IPS-15b (cell line): Measurements from ENCODE around the gene MRAP.

Source experiments
- H3K27me3 ChIP-seq: one replicate; pipeline ENCODE4 v1.6.1; 2013; ENCODE audit warnings: low read length; ENCODE audit not compliant: control insufficient read depth, insufficient read depth
- H3K36me3 ChIP-seq: one replicate; pipeline ENCODE4 v1.6.1; 2013; ENCODE audit warnings: low read length; ENCODE audit not compliant: control insufficient read depth, insufficient read depth
- H3K4me1 ChIP-seq: one replicate; pipeline ENCODE4 v1.6.1; 2013; ENCODE audit warnings: mild to moderate bottlenecking, low read length; ENCODE audit not compliant: control insufficient read depth, insufficient read depth
- H3K4me3 ChIP-seq: one replicate; pipeline ENCODE4 v1.5.1; 2013; ENCODE audit warnings: low read depth, low read length
- H3K9ac ChIP-seq: one replicate; pipeline ENCODE4 v1.6.1; 2013; ENCODE audit warnings: low read depth, mild to moderate bottlenecking, low read length
- H3K9me3 ChIP-seq: one replicate; pipeline ENCODE4 v1.6.1; 2013; ENCODE audit warnings: mild to moderate bottlenecking, low read length; ENCODE audit not compliant: control insufficient read depth, insufficient read depth

The MRAP gene

DNA sequence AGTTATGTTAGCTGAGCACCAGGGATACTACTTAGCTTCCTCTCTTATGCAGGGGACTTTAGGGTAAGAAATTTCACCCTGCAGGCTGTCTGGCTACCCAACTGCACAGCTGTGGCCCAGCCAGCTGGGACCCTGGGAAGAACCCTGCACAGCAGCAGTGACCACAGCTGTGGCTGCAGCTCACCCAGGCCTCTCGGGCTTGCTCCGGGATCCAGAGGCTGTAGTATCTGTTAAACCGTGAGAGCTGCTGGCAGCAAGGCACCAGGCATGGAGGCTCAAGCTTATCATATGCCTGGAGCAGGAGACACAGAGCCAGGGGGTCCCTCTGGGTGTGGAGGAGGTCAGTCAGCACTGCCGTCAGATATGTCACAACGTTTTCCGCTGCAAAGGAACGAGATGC is 53.9 kb downstream of the MRAP start:
- H3K9me3 ChIP-seq = no peaks in the 10 kb centered on the region
- H3K36me3 ChIP-seq = peaks cover 88% of the 10 kb centered on the region
- H3K27me3 ChIP-seq = no peaks in the 10 kb centered on the region
- H3K4me1 ChIP-seq = no peaks in the 10 kb centered on the region
- no peak overlapping the region for H3K9ac ChIP-seq
- no peak overlapping the region for H3K4me3 ChIP-seq

DNA sequence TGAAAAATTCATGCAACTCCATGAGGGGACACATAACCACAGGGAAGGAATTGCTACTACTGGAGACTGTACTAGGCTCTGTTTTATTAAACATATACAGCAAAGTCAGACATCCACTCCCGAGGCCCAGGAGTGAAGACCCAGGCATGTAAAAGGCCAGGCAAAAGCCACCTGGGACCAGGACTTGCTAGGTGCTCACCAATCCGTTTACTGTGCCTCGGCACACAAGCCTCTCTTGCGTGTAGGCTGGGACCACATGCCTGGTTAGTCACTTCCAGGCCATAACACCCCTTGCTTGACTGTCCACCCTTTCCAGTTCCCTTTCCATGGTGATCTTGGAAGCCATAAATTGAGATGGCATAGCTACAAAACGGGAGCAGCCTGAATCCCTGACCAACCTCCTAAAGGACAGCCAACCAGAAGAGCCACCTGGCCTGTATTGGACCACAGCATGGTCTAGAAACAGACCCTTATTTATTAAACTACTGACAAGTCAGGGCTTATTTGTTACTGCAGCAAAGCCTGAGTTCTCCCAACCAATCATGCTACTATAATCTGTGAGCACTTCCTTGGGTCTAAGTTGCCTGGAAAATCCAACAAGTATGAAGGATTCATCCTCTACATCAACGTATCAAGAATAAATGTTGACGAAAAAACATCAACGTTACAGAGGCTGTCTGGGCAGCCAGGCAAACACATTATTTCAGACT is 54.5 kb downstream of the MRAP start:
- H3K4me3 ChIP-seq = no peak overlapping the region
- H3K36me3 ChIP-seq = peaks cover 86% of the 10 kb centered on the region
- H3K4me1 ChIP-seq = no peaks in the 10 kb centered on the region
- H3K27me3 ChIP-seq = no peaks in the 10 kb centered on the region
- no peak overlapping the region for H3K9ac ChIP-seq
- no peaks in the 10 kb centered on the region for H3K9me3 ChIP-seq

- peaks cover 85% of the 10 kb centered on the region for H3K36me3 ChIP-seq
- no peak overlapping the region for H3K4me3 ChIP-seq
- H3K27me3 ChIP-seq = no peaks in the 10 kb centered on the region
- no peak overlapping the region for H3K9ac ChIP-seq
- H3K9me3 ChIP-seq = no peaks in the 10 kb centered on the region
- H3K4me1 ChIP-seq = no peaks in the 10 kb centered on the region
Observed at GRCh38 chr21:32356874-32357395, 58.3 kb downstream of the MRAP start.

DNA sequence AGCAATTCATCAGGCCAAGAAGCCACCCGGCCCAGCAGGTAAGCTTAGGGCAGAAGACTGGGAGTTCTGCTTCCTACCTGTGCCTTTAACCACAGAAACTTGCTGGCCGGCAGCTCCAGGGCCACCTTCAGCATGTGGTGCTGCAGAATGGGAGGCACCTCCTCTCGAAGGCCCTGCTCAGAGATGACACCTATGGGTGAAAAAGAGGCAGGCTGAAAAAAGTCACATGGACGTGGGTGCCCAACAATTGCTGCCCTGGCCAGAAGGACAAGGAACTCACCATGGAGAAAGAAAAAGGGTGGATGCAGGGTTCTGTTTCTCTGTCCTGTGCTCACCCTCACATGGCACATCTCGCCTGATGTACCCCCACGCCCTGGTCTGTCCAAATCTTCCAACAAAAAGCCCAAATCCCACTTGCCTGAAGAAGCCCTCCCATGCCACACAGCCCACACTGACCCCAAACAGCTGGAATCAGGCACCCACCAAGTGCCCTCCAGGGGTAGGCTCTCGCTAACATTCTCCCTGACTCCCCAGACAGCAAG is 61.1 kb downstream of the MRAP start:
- Histone ChIP-seq H3K27me3 (no peaks in the 10 kb centered on the region), H3K36me3 (peaks cover 86% of the 10 kb centered on the region), H3K4me1 (no peaks in the 10 kb centered on the region), H3K9me3 (no peaks in the 10 kb centered on the region), H3K4me3 (no peak overlapping the region), H3K9ac (no peak overlapping the region)

- H3K4me1 ChIP-seq = no peaks in the 10 kb centered on the region
- H3K36me3 ChIP-seq = peaks cover 85% of the 10 kb centered on the region
- H3K27me3 ChIP-seq = no peaks in the 10 kb centered on the region
- no peak overlapping the region for H3K4me3 ChIP-seq
- H3K9me3 ChIP-seq = no peaks in the 10 kb centered on the region
- H3K9ac ChIP-seq = no peak overlapping the region
Observed at GRCh38 chr21:32360401-32360975, 61.8 kb downstream of the MRAP start.
